SK-N-SH (cell line): ENCODE measurements around the gene ZNF735. TPM values are rescaled to one million over a fixed set of nuclear protein-coding genes. Genes with fewer than 3 reads are reported as not detected.
"Not testable (repeated sequence)": the region's sequence is repeated elsewhere in the genome, so short reads cannot be mapped to it uniquely, and the experiment has no call there.

Experiments used
- CTCF ChIA-PET: fragments of 300-600, 350-600 bp; formaldehyde crosslinking; extraction: SDS; loops from one replicate; lab custom pipeline; 2021; lab: Yijun Ruan, JAX
- POLR2A ChIA-PET: fragments of 350-600 bp; sonication (Branson Sonifier 250); formaldehyde crosslinking; extraction: SDS; loops from one replicate; lab custom pipeline; 2020; ENCODE audit warnings: antibody characterized with exemption, inconsistent platforms; lab: Yijun Ruan, JAX
- DNase-seq: peaks from one replicate; pipeline ENCODE4 v3.0.0; 2012
- H2AFZ ChIP-seq: fragments of 200-600 bp; sonication (generic); 2 replicates; pipeline ENCODE4 v1.8.1; 2016; ENCODE audit warnings: antibody characterized with exemption, mild to moderate bottlenecking, low read depth
- H3F3A ChIP-seq: fragments of 200-600 bp; sonication (generic); replicated peaks from 2 replicates; pipeline ENCODE3; 2016; ENCODE audit warnings: antibody characterized with exemption, mild to moderate bottlenecking; ENCODE audit not compliant: insufficient read depth
- H3K27ac ChIP-seq, 2 experiments: fragments of 200-500 bp in 1 of 2; fragments of 200-600 bp in 1 of 2; sonication (Bioruptor generic) in 1 of 2; sonication (generic), shearing (Covaris generic) in 1 of 2; 2 replicates each; pipeline versions ENCODE4 v1.5.1 to v1.6.1; 2014 to 2016; ENCODE audit warnings: low read depth in 2 of 2, inconsistent platforms in 1 of 2, low read length in 1 of 2, mild to moderate bottlenecking in 1 of 2, mixed read lengths in 1 of 2
- H3K27me3 ChIP-seq: fragments of 200-600 bp; sonication (generic), shearing (Covaris generic); 2 replicates; pipeline ENCODE4 v1.6.1; 2016; ENCODE audit warnings: mixed run types; ENCODE audit not compliant: insufficient read depth
- H3K36me3 ChIP-seq, 2 experiments: fragments of 200-500 bp in 1 of 2; fragments of 200-600 bp in 1 of 2; sonication (Bioruptor generic) in 1 of 2; sonication (generic) in 1 of 2; replicated peaks in 1 of 2; 2 replicates each; pipeline versions ENCODE3 to v1.5.1; 2014 to 2016; ENCODE audit warnings: low read length in 1 of 2, mild to moderate bottlenecking in 1 of 2; ENCODE audit not compliant: insufficient read depth in 2 of 2, control insufficient read depth in 1 of 2
- H3K4me1 ChIP-seq, 2 experiments: fragments of 200-500 bp in 1 of 2; fragments of 200-600 bp in 1 of 2; sonication (Bioruptor generic) in 1 of 2; sonication (generic), shearing (Covaris generic) in 1 of 2; 2 replicates each; pipeline versions ENCODE4 v1.5.1 to v1.6.1; 2014 to 2016; ENCODE audit warnings: low read depth in 1 of 2, low read length in 1 of 2, mixed run types in 1 of 2; ENCODE audit not compliant: insufficient read depth in 2 of 2, control insufficient read depth in 1 of 2
- H3K4me2 ChIP-seq: fragments of 200-600 bp; sonication (generic), shearing (Covaris generic); 2 replicates; pipeline ENCODE4 v1.6.1; 2017; ENCODE audit warnings: mixed run types
- H3K4me3 ChIP-seq, 2 experiments: fragments of 200-500 bp in 1 of 2; fragments of 200-600 bp in 1 of 2; sonication (Bioruptor generic) in 1 of 2; sonication (generic), shearing (Covaris generic) in 1 of 2; 2 replicates each; pipeline versions ENCODE4 v1.5.1 to v1.8.1; 2014 to 2016; ENCODE audit warnings: low read depth in 2 of 2, inconsistent platforms in 1 of 2, low read length in 1 of 2, mild to moderate bottlenecking in 1 of 2, mixed read lengths in 1 of 2, moderate library complexity in 1 of 2
- H3K79me2 ChIP-seq: fragments of 200-600 bp; sonication (generic); 2 replicates; pipeline ENCODE4 v1.8.1; 2017; ENCODE audit warnings: mild to moderate bottlenecking; ENCODE audit not compliant: insufficient read depth
- H3K9ac ChIP-seq: fragments of 200-600 bp; sonication (generic); 2 replicates; pipeline ENCODE4 v1.6.1; 2017; ENCODE audit warnings: mixed run types
- H3K9me2 ChIP-seq: fragments of 200-600 bp; sonication (generic); 2 replicates; pipeline ENCODE4 v1.6.1; 2017; ENCODE audit warnings: mixed run types
- H3K9me3 ChIP-seq: fragments of 200-600 bp; sonication (generic); 2 replicates; pipeline ENCODE4 v1.6.1; 2017; ENCODE audit warnings: mixed run types, mild to moderate bottlenecking, moderate library complexity
- H4K20me1 ChIP-seq: fragments of 200-600 bp; sonication (generic); 2 replicates; pipeline ENCODE4 v1.6.1; 2017; ENCODE audit warnings: mild to moderate bottlenecking, mixed run types; ENCODE audit not compliant: insufficient read depth
- ELF1 ChIP-seq: IDR thresholded peaks from 2 replicates; pipeline ENCODE4 v1.4.0; 2012
- EZH2phosphoT487 ChIP-seq: fragments of 200-600 bp; sonication (generic); IDR thresholded peaks from 2 replicates; pipeline ENCODE4 v1.6.1; 2017; ENCODE audit warnings: low read depth, mixed run types, mild to moderate bottlenecking, antibody characterized with exemption, moderate library complexity, borderline replicate concordance
- FOSL2 ChIP-seq: IDR thresholded peaks from 2 replicates; pipeline ENCODE4 v1.4.0; 2012; ENCODE audit warnings: low read depth, mild to moderate bottlenecking, moderate library complexity, borderline replicate concordance
- FOXJ3 ChIP-seq: sonication (generic); formaldehyde crosslinking; IDR thresholded peaks from 2 replicates; pipeline ENCODE4 v1.5.1; 2020; ENCODE audit warnings: mild to moderate bottlenecking, missing genetic modification reagents
- GATA2 ChIP-seq: sonication (generic); formaldehyde crosslinking; IDR thresholded peaks from 2 replicates; pipeline ENCODE4 v1.5.0; 2020; ENCODE audit warnings: mild to moderate bottlenecking, missing genetic modification reagents
- JUND ChIP-seq: IDR thresholded peaks from 2 replicates; pipeline ENCODE4 v1.4.0; 2012
- MXI1 ChIP-seq: IDR thresholded peaks from 2 replicates; pipeline ENCODE4 v1.6.1; 2012; ENCODE audit warnings: mild to moderate bottlenecking, low read depth, low read length, improper control_type of control experiment
- NRF1 ChIP-seq: IDR thresholded peaks from 2 replicates; pipeline ENCODE4 v1.6.1; 2012; ENCODE audit warnings: low read depth, mild to moderate bottlenecking, low read length
- PBX3 ChIP-seq: IDR thresholded peaks from 2 replicates; pipeline ENCODE4; 2012
- POLR2AphosphoS5 ChIP-seq: IDR thresholded peaks from 2 replicates; pipeline ENCODE4 v1.6.1; 2012; ENCODE audit warnings: low read depth, low read length
- RAD21 ChIP-seq: IDR thresholded peaks from 2 replicates; pipeline ENCODE4 v1.6.1; 2012; ENCODE audit warnings: mild to moderate bottlenecking, low read length
- RCOR1 ChIP-seq: fragments of 150-350 bp; IDR thresholded peaks from 2 replicates; pipeline ENCODE4 v1.6.1; 2017; ENCODE audit warnings: antibody characterized with exemption, low read length
- RXRA ChIP-seq: IDR thresholded peaks from 2 replicates; pipeline ENCODE4 v1.4.0; 2012; ENCODE audit warnings: low read depth, mild to moderate bottlenecking, borderline replicate concordance
- SMC3 ChIP-seq: IDR thresholded peaks from 2 replicates; pipeline ENCODE4 v1.6.1; 2012; ENCODE audit warnings: low read depth, low read length, improper control_type of control experiment
- TCF12 ChIP-seq: IDR thresholded peaks from 2 replicates; pipeline ENCODE4 v1.4.0; 2012
- TEAD4 ChIP-seq: IDR thresholded peaks from 2 replicates; pipeline ENCODE4 v1.4.0; 2012; ENCODE audit warnings: mild to moderate bottlenecking, borderline replicate concordance; ENCODE audit not compliant: insufficient read depth
- USF1 ChIP-seq: IDR thresholded peaks from 2 replicates; pipeline ENCODE4 v1.4.0; 2012; ENCODE audit warnings: low read depth, borderline replicate concordance
- USF2 ChIP-seq: fragments of 150-350 bp; IDR thresholded peaks from 2 replicates; pipeline ENCODE4 v1.6.1; 2017; ENCODE audit warnings: antibody characterized with exemption, low read length, low read depth, borderline replicate concordance
- YY1 ChIP-seq: IDR thresholded peaks from 2 replicates; pipeline ENCODE4 v1.4.0; 2012; ENCODE audit warnings: low read depth, mild to moderate bottlenecking
- ZBTB33 ChIP-seq: IDR thresholded peaks from 2 replicates; pipeline ENCODE4 v1.4.0; 2012; ENCODE audit warnings: low read depth, borderline replicate concordance
- WGBS: methylation state at CpG from one replicate; pipeline ENCODE4 v1.1.6; 2017; ENCODE audit warnings: low lambda C conversion rate; 5-methylcytosine and 5-hydroxymethylcytosine counted together
- polyA plus RNA-seq, 3 experiments: library from polyadenylated mRNA; depleted of rRNA; stranded (reverse); fragments of >200 nt; gene quantifications; 2 replicates each; pipeline ENCODE4 v1.2.3, GENCODE V29; 2012

ZNF735 gene
- not detected in 2 replicates for polyA plus RNA-seq (2012; rRNA removed)
- polyA plus RNA-seq (2012; cell fraction: cytosol; rRNA removed) = not detected in 2 replicates
- not detected in 2 replicates for polyA plus RNA-seq (2012; cell fraction: nucleus; rRNA removed)

- no peak for DNase-seq
- ChIA-PET POLR2A (no interaction called here), CTCF (interaction anchor here (1.4 kb wide), 1 partner anchor 24 kb away, joined by 4 read pairs; no protein-coding TSS in a partner anchor)
- TF ChIP-seq RAD21 (no peak), PBX3 (no peak), ZBTB33 (no peak), TCF12 (no peak), POLR2AphosphoS5 (no peak), YY1 (no peak), FOSL2 (no peak)
- Histone ChIP-seq H3K36me3 (no peaks in the 10 kb centered on the region), H3K4me3 (no peak within 1 kb of the TSS), H3K27me3 (no peaks in the 10 kb centered on the region), H3K4me2 (no peak within 1 kb of the TSS), H2AFZ (no peak within 1 kb of the TSS), H3K27ac (no peak within 1 kb of the TSS), H3K9ac (no peak within 1 kb of the TSS), H3K79me2 (no peaks in the 10 kb centered on the region), H3K4me1 (no peaks in the 10 kb centered on the region), H3F3A (no peaks in the 10 kb centered on the region), H3K9me2 (no peaks in the 10 kb centered on the region), H3K9me3 (peaks cover 4% of the 10 kb centered on the region; the same call in 1 of the 2 replicates), H4K20me1 (no peaks in the 10 kb centered on the region)
- WGBS = 10% methylated on average over 13 of the region's 13 CpGs
Measured at GRCh38 chr7:64206903-64207302, at the start of gene ZNF735. ZNF735 (plus strand) TSS chr7:64207203; CDS start chr7:64207203, 0 bp downstream.

GRCh38 chr7:64170974-64171373 lies 36.0 kb upstream of the ZNF735 start:
- Histone ChIP-seq H3K9me2 (peaks cover 11% of the 10 kb centered on the region; the same call in 1 of the 2 replicates), H3K9me3 (peaks cover 15% of the 10 kb centered on the region)
- H3K79me2 ChIP-seq, H2AFZ ChIP-seq, H3F3A ChIP-seq, POLR2A ChIA-PET, CTCF ChIA-PET, H3K4me1 ChIP-seq, H3K27ac ChIP-seq, H4K20me1 ChIP-seq, H3K4me3 ChIP-seq, H3K4me2 ChIP-seq, H3K9ac ChIP-seq, H3K36me3 ChIP-seq, DNase-seq, H3K27me3 ChIP-seq: not testable (repeated sequence)
- 26% methylated on average over 2 of the region's 2 CpGs for WGBS

- no peaks in the 10 kb centered on the region for H3K27me3 ChIP-seq
- peaks cover 11% of the 10 kb centered on the region; the same call in 1 of the 2 replicates for H3K9me2 ChIP-seq
- DNase-seq = no peak
- no peaks in the 10 kb centered on the region for H3K36me3 ChIP-seq
- H3F3A ChIP-seq = no peaks in the 10 kb centered on the region
- no peak overlapping the region for H3K9ac ChIP-seq
- ChIA-PET POLR2A (no interaction called here), CTCF (interaction anchor here (1.0 to 1.5 kb wide), 2 partner anchors 9 to 451 kb away, joined by 3 to 8 read pairs; no protein-coding TSS in a partner anchor)
- peaks cover 19% of the 10 kb centered on the region for H3K9me3 ChIP-seq
- H3K4me1 ChIP-seq = no peaks in the 10 kb centered on the region
- no peak overlapping the region for H3K4me3 ChIP-seq
- no peaks in the 10 kb centered on the region for H4K20me1 ChIP-seq
- H3K27ac ChIP-seq = no peak overlapping the region
- no peak overlapping the region for H2AFZ ChIP-seq
- H3K79me2 ChIP-seq = no peaks in the 10 kb centered on the region
- no peak overlapping the region for H3K4me2 ChIP-seq
- WGBS = 7% methylated on average over 4 of the region's 5 CpGs
- TF ChIP-seq MXI1 (no peak), USF2 (no peak), NRF1 (no peak), FOXJ3 (CRISPR knock-in tag) (no peak), JUND (no peak), GATA2 (CRISPR knock-in tag) (no peak), SMC3 (no peak), USF1 (no peak), POLR2AphosphoS5 (no peak), RCOR1 (no peak), ELF1 (no peak), TEAD4 (no peak), EZH2phosphoT487 (no peak), RXRA (no peak)
Measured at GRCh38 chr7:64174328-64174727, 32.7 kb upstream of the ZNF735 start.
